IPS-18a (cell line): ENCODE data around the gene TBX15.

Experiments
- H3K27ac ChIP-seq: one replicate; pipeline ENCODE4 v1.5.1; 2013; ENCODE audit warnings: low read length
- H3K27me3 ChIP-seq: one replicate; pipeline ENCODE4 v1.6.1; 2013; ENCODE audit warnings: mild to moderate bottlenecking, low read length; ENCODE audit not compliant: control insufficient read depth, insufficient read depth
- H3K36me3 ChIP-seq: one replicate; pipeline ENCODE4 v1.6.1; 2013; ENCODE audit warnings: low read depth, low read length; ENCODE audit not compliant: control insufficient read depth
- H3K4me1 ChIP-seq: one replicate; pipeline ENCODE4 v1.6.1; 2013; ENCODE audit warnings: low read depth, low read length; ENCODE audit not compliant: control insufficient read depth
- H3K4me3 ChIP-seq: one replicate; pipeline ENCODE4 v1.5.1; 2013; ENCODE audit warnings: low read length
- H3K9ac ChIP-seq: one replicate; pipeline ENCODE4 v1.6.1; 2013; ENCODE audit warnings: mild to moderate bottlenecking, low read length, moderate library complexity
- H3K9me3 ChIP-seq: one replicate; pipeline ENCODE4 v1.6.1; 2013; ENCODE audit warnings: low read depth, low read length; ENCODE audit not compliant: control insufficient read depth

The TBX15 gene

GRCh38 chr1:118988186-118989005, at the start of gene TBX15:
Gene TBX15 (minus strand): TSS chr1:118988343. CDS start chr1:118987795, 548 bp downstream.
- no peaks in the 10 kb centered on the region for H3K9me3 ChIP-seq
- H3K9ac ChIP-seq = no peak within 1 kb of the TSS
- peak within 1 kb of the TSS; percentile 52 for H3K4me3 ChIP-seq
- peaks cover 100% of the 10 kb centered on the region for H3K27me3 ChIP-seq
- no peak within 1 kb of the TSS for H3K27ac ChIP-seq
- no peaks in the 10 kb centered on the region for H3K36me3 ChIP-seq
- H3K4me1 ChIP-seq = peaks cover 53% of the 10 kb centered on the region

- Histone ChIP-seq H3K27ac (no peak overlapping the region), H3K4me1 (no peaks in the 10 kb centered on the region), H3K4me3 (no peak overlapping the region), H3K9ac (no peak overlapping the region), H3K27me3 (no peaks in the 10 kb centered on the region), H3K36me3 (no peaks in the 10 kb centered on the region), H3K9me3 (no peaks in the 10 kb centered on the region)
These were observed 46.2 kb upstream of the TBX15 start for GRCh38 chr1:119034359-119034758.

GRCh38 chr1:119032986-119033385, 44.8 kb upstream of the TBX15 start:
- no peaks in the 10 kb centered on the region for H3K36me3 ChIP-seq
- H3K4me3 ChIP-seq = no peak overlapping the region
- no peaks in the 10 kb centered on the region for H3K4me1 ChIP-seq
- H3K27me3 ChIP-seq = no peaks in the 10 kb centered on the region
- H3K9ac ChIP-seq = no peak overlapping the region
- no peak overlapping the region for H3K27ac ChIP-seq
- no peaks in the 10 kb centered on the region for H3K9me3 ChIP-seq

- H3K9ac ChIP-seq = no peak overlapping the region
- H3K4me3 ChIP-seq = no peak overlapping the region
- no peak overlapping the region for H3K27ac ChIP-seq
- H3K36me3 ChIP-seq = no peaks in the 10 kb centered on the region
- H3K27me3 ChIP-seq = no peaks in the 10 kb centered on the region
- no peaks in the 10 kb centered on the region for H3K9me3 ChIP-seq
- no peaks in the 10 kb centered on the region for H3K4me1 ChIP-seq
These were observed 39.6 kb upstream of the TBX15 start for GRCh38 chr1:119027759-119028158.

- Histone ChIP-seq H3K27me3 (no peaks in the 10 kb centered on the region), H3K9ac (no peak overlapping the region), H3K4me1 (no peaks in the 10 kb centered on the region), H3K27ac (no peak overlapping the region), H3K4me3 (no peak overlapping the region), H3K9me3 (no peaks in the 10 kb centered on the region), H3K36me3 (no peaks in the 10 kb centered on the region)
These were observed 38.8 kb upstream of the TBX15 start for GRCh38 chr1:119026956-119027355.

GRCh38 chr1:119015547-119015946, 27.4 kb upstream of the TBX15 start:
- Histone ChIP-seq H3K9me3 (no peaks in the 10 kb centered on the region), H3K9ac (no peak overlapping the region), H3K4me3 (no peak overlapping the region), H3K36me3 (no peaks in the 10 kb centered on the region), H3K27me3 (peaks cover 11% of the 10 kb centered on the region), H3K4me1 (no peaks in the 10 kb centered on the region), H3K27ac (no peak overlapping the region)

- Histone ChIP-seq H3K36me3 (no peaks in the 10 kb centered on the region), H3K27ac (no peak overlapping the region), H3K4me1 (peaks cover 2% of the 10 kb centered on the region), H3K9me3 (no peaks in the 10 kb centered on the region), H3K9ac (no peak overlapping the region), H3K4me3 (no peak overlapping the region), H3K27me3 (peaks cover 43% of the 10 kb centered on the region)
These were observed 24.2 kb upstream of the TBX15 start for GRCh38 chr1:119012383-119012782.

GRCh38 chr1:119011706-119012105, 23.6 kb upstream of the TBX15 start:
- peaks cover 2% of the 10 kb centered on the region for H3K4me1 ChIP-seq
- no peaks in the 10 kb centered on the region for H3K36me3 ChIP-seq
- no peak overlapping the region for H3K4me3 ChIP-seq
- H3K9ac ChIP-seq = no peak overlapping the region
- peaks cover 49% of the 10 kb centered on the region for H3K27me3 ChIP-seq
- H3K27ac ChIP-seq = no peak overlapping the region
- H3K9me3 ChIP-seq = no peaks in the 10 kb centered on the region

- peaks cover 6% of the 10 kb centered on the region for H3K4me1 ChIP-seq
These were observed 23.0 kb upstream of the TBX15 start for GRCh38 chr1:119011116-119011515.

GRCh38 chr1:119010201-119010600, 22.1 kb upstream of the TBX15 start:
- no peak overlapping the region for H3K9ac ChIP-seq
- peaks cover 65% of the 10 kb centered on the region for H3K27me3 ChIP-seq
- no peaks in the 10 kb centered on the region for H3K36me3 ChIP-seq
- no peak overlapping the region for H3K4me3 ChIP-seq
- peaks cover 5% of the 10 kb centered on the region for H3K9me3 ChIP-seq
- H3K27ac ChIP-seq = no peak overlapping the region
- H3K4me1 ChIP-seq = peaks cover 8% of the 10 kb centered on the region

More at GRCh38 chr1:119011116-119011515, 23.0 kb upstream of the TBX15 start:
- Histone ChIP-seq H3K9me3 (no peaks in the 10 kb centered on the region), H3K27ac (no peak overlapping the region), H3K27me3 (peaks cover 55% of the 10 kb centered on the region), H3K4me3 (no peak overlapping the region), H3K36me3 (no peaks in the 10 kb centered on the region), H3K9ac (no peak overlapping the region)

- Histone ChIP-seq H3K27ac (no peak overlapping the region), H3K4me1 (peaks cover 8% of the 10 kb centered on the region), H3K27me3 (peaks cover 74% of the 10 kb centered on the region), H3K9me3 (peaks cover 5% of the 10 kb centered on the region), H3K9ac (no peak overlapping the region), H3K4me3 (peak overlapping the region; percentile 54), H3K36me3 (no peaks in the 10 kb centered on the region)
These were observed 21.1 kb upstream of the TBX15 start for GRCh38 chr1:119009312-119009655.
